HEK293T (cell line): Measurements from ENCODE around the gene DUSP9.

ENCODE experiments used
- HDGF ChIP-seq: fragments of 450-650 bp; IDR thresholded peaks from 2 replicates; pipeline ENCODE4 v1.6.1; 2017; ENCODE audit warnings: antibody characterized with exemption, borderline replicate concordance
- SP1 ChIP-seq: fragments of 450-650 bp; IDR thresholded peaks from 2 replicates; pipeline ENCODE4 v1.6.1; 2017

DNA sequence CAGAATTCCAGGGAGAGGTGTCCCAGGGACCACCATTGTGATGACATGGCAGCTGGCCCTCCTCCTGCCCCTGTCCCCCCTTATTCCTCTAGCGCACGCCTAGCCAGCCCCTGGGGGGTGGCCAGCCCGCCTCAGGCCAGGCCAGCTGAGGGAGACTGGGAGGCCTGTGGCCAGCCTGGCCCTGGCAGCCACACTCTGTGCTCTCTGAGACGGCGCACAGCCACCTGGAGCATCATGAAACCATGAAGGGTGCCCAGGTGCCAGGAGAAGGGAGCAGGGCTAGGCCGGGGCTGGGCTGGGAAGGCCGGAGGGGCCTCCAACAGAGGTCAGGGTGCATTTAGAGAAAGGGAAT, 14.4 kb upstream of the DUSP9 start:
- no peak for TF ChIP-seq HDGF
- no peak for TF ChIP-seq SP1
